CD4-positive, alpha-beta T cell treated with Interleukin-4 for 1 hour (primary cell): ENCODE data around the gene TP73.
A peak's percentile ranks its signal among the peaks of the same experiment; 100 is the strongest.

Source experiments
- DNase-seq, 2 donors: peaks; one replicate each; pipeline ENCODE4 v3.0.0-alpha.2; 2020 to 2022

TP73 gene

GRCh38 chr1:3711381-3711779, 59.1 kb downstream of the TP73 start:
- no peak for DNase-seq

- no peak for DNase-seq
Observed at GRCh38 chr1:3711780-3712451, 59.6 kb downstream of the TP73 start.

GRCh38 chr1:3712573-3713535, 60.5 kb downstream of the TP73 start:
- DNase-seq = no peak

- no peak for DNase-seq
Observed at GRCh38 chr1:3713840-3714239, 61.5 kb downstream of the TP73 start.

- no peak for DNase-seq
Observed at GRCh38 chr1:3714284-3714741, 62.0 kb downstream of the TP73 start.

GRCh38 chr1:3714814-3715213, 62.5 kb downstream of the TP73 start:
- no peak for DNase-seq

GRCh38 chr1:3716351-3716750, 64.0 kb downstream of the TP73 start:
- no peak for DNase-seq

GRCh38 chr1:3717041-3717714, 64.9 kb downstream of the TP73 start:
- no peak for DNase-seq

- DNase-seq = no peak
Observed at GRCh38 chr1:3717715-3718601, 65.6 kb downstream of the TP73 start.

- no peak for DNase-seq
Observed at GRCh38 chr1:3718764-3719163, 66.4 kb downstream of the TP73 start.

GRCh38 chr1:3721955-3722465, 69.7 kb downstream of the TP73 start:
- no peak for DNase-seq

GRCh38 chr1:3722846-3723245, 70.5 kb downstream of the TP73 start:
- no peak for DNase-seq

- peak; percentile 63 to 66 for DNase-seq
Observed at GRCh38 chr1:3724416-3725030, 72.2 kb downstream of the TP73 start.

- DNase-seq = no peak
Observed at GRCh38 chr1:3725366-3725765, 73.0 kb downstream of the TP73 start.

- DNase-seq = no peak
Observed at GRCh38 chr1:3727042-3727824, 74.9 kb downstream of the TP73 start.

GRCh38 chr1:3727825-3728776, 75.8 kb downstream of the TP73 start:
- DNase-seq = no peak

- no peak for DNase-seq
Observed at GRCh38 chr1:3729594-3730542, 77.6 kb downstream of the TP73 start.

- DNase-seq = no peak
Observed at GRCh38 chr1:3730543-3731247, 78.4 kb downstream of the TP73 start.
